NK-92 (cell line): ENCODE data around the gene CCDC178.
"Not testable (repeated sequence)": the region's sequence is repeated elsewhere in the genome, so short reads cannot be mapped to it uniquely, and the experiment has no call there.

Experiments
- DNase-seq: peaks from one replicate; lab custom pipeline; 2025; ENCODE audit not compliant: unreplicated experiment; lab: John Stamatoyannopoulos, UW

The CCDC178 gene

GRCh38 chr18:33355756-33356155 is 84.8 kb downstream of the CCDC178 start:
- no peak for DNase-seq

- no peak for DNase-seq
These were observed 85.3 kb downstream of the CCDC178 start for GRCh38 chr18:33355263-33355662.

GRCh38 chr18:33350256-33350655 is 90.3 kb downstream of the CCDC178 start:
- DNase-seq = no peak

- not testable (repeated sequence) for DNase-seq
These were observed 100.8 kb downstream of the CCDC178 start for GRCh38 chr18:33339733-33340132.

GRCh38 chr18:33334781-33335180 is 105.7 kb downstream of the CCDC178 start:
- no peak for DNase-seq

GRCh38 chr18:33330711-33331110 is 109.8 kb downstream of the CCDC178 start:
- no peak for DNase-seq

- DNase-seq = no peak
These were observed 113.5 kb downstream of the CCDC178 start for GRCh38 chr18:33326975-33327374.

GRCh38 chr18:33317640-33318039 is 122.9 kb downstream of the CCDC178 start:
- DNase-seq = no peak

GRCh38 chr18:33316146-33316587 is 124.4 kb downstream of the CCDC178 start:
- DNase-seq = no peak

GRCh38 chr18:33307520-33307919 is 133.0 kb downstream of the CCDC178 start:
- DNase-seq = no peak

- no peak for DNase-seq
These were observed 136.2 kb downstream of the CCDC178 start for GRCh38 chr18:33304277-33304676.

- no peak for DNase-seq
These were observed 149.0 kb downstream of the CCDC178 start for GRCh38 chr18:33291539-33291938.

- DNase-seq = no peak
These were observed 152.3 kb downstream of the CCDC178 start for GRCh38 chr18:33288082-33288716.

- DNase-seq = no peak
These were observed 157.7 kb downstream of the CCDC178 start for GRCh38 chr18:33282709-33283333.

GRCh38 chr18:33282142-33282541 is 158.4 kb downstream of the CCDC178 start:
- DNase-seq = no peak

- no peak for DNase-seq
These were observed 163.1 kb downstream of the CCDC178 start for GRCh38 chr18:33277431-33277830.

GRCh38 chr18:33275843-33276242 is 164.7 kb downstream of the CCDC178 start:
- DNase-seq = no peak

- no peak for DNase-seq
These were observed 170.2 kb downstream of the CCDC178 start for GRCh38 chr18:33270297-33270696.

GRCh38 chr18:33269223-33269622 is 171.3 kb downstream of the CCDC178 start:
- no peak for DNase-seq

- DNase-seq = no peak
These were observed 176.0 kb downstream of the CCDC178 start for GRCh38 chr18:33264566-33264965.

- no peak for DNase-seq
These were observed 201.2 kb downstream of the CCDC178 start for GRCh38 chr18:33239298-33239697.

GRCh38 chr18:33232318-33232626 is 208.2 kb downstream of the CCDC178 start:
- no peak for DNase-seq
